ENCODE measurements around the gene UPK1B. TPM values are rescaled to one million over a fixed set of nuclear protein-coding genes. Genes with fewer than 3 reads are reported as not detected.
"Not testable (repeated sequence)": the region's sequence is repeated elsewhere in the genome, so short reads cannot be mapped to it uniquely, and the experiment has no call there.

Gene UPK1B
- polyA plus RNA-seq, 3 donors: 7.1 to 13.2 (median 9.1) TPM

GRCh38 chr3:119164745-119165144 is 8.7 kb upstream of the UPK1B start:
- not testable (repeated sequence) for DNase-seq

DNA sequence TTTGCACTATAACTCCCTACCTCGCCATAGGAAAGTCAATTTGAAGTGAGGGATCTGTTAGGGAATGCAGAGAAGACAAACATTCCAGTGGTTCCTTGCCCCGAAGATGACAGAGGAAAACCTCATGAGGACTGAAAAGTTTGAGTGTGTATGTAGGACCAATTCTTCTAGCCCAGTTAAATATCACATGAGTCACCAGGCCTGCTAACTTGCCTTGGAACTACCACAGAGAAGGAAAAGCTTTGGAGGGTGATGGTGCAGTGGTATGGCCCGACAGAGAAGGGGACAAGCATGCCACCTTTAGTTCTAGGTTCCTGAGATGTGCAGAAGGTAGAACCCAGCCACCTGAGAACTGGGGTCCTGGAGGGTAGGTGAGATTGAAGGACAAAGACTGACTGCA is 2.6 kb upstream of the UPK1B start:
- no peak for DNase-seq

- no peak for DNase-seq
Observed at GRCh38 chr3:119175872-119176756, 2.7 kb downstream of the UPK1B start.

- DNase-seq: no peak
Observed at GRCh38 chr3:119176778-119177177, 3.4 kb downstream of the UPK1B start.

- DNase-seq: no peak
Observed at GRCh38 chr3:119177321-119177720, 3.9 kb downstream of the UPK1B start.

- no peak for DNase-seq
Observed at GRCh38 chr3:119181765-119182164, 8.4 kb downstream of the UPK1B start.

DNA sequence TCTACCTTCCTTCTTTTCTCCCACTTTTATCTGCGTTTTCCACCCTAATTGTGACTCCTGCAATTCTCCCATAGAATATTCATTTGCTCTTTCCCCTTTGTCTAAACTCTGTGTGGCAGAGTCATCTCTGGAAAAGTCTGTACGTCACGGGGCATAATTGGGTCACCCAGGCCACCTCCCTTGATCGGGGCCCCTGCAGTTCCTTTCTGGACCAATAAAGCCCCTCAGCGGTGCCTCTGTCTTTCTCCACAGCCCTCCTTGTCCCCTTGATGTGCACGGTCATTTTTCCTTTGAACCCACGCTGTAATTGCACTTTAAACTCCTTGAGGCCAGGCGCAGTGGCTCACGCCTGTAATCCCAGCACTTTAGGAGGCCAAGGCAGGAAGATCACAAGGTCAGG is 10.7 kb downstream of the UPK1B start:
- no peak for DNase-seq

- DNase-seq: no peak
Observed at GRCh38 chr3:119184796-119185570, 11.6 kb downstream of the UPK1B start.

GRCh38 chr3:119187266-119187665 is 13.9 kb downstream of the UPK1B start:
- no peak for DNase-seq

DNA sequence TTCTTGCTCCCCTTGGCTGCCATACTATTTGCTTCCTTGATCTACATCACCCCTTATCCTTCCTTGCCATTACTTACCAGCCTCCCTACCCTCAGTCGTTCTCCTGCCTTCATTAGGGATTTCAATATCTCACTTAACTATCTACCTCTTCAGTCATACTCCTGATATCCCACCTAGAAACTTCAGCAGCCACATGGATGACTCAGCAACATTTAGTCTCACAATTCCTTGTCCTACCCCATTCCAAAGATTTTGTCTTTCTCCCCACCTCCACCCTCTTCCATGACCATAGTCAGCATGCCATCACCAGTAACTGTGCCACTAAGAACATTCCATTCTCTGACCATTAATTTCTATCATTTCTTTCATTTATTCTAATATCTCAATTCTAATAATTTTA is 18.4 kb downstream of the UPK1B start:
- DNase-seq: no peak

DNA sequence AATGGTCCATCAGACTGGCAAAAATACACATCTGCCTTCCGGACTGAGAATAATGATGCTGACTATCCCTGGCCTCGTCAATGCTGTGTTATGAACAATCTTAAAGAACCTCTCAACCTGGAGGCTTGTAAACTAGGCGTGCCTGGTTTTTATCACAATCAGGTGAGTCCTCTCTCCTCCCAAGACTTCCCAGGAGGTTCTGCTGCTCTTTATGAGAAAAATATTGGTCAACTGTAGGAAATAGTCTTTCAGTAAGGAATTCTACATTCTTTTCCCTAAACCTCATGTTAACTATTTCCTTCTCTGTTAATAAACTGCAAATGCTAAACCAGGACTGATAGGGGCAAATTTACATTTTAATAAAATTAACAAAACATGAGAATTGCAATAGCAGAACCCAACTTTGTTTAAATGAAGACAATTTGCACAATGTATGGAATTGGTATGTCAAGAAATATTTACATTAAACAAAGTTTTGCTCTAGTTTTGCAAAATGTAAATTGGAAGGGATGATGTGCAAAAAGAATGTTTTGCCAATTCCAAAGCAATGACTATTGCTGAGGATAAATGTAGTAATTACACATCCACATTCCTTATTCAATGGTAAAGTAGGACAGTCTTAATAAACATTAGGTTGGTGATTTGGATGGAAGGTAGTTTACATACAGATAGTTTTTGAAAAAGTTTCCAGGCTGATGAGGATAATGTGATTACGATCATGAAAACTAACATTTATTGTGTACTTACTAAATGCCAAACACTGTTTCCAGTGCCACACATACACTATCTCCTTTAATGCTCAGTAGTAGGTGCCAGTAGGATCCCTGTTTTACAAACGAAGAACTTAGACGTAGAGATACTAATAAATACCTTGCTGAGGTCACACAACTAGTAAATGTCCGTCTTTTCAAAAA is 21.1 kb downstream of the UPK1B start:
- no peak for DNase-seq

GRCh38 chr3:119195151-119195476 is 21.7 kb downstream of the UPK1B start:
- DNase-seq: no peak

DNA sequence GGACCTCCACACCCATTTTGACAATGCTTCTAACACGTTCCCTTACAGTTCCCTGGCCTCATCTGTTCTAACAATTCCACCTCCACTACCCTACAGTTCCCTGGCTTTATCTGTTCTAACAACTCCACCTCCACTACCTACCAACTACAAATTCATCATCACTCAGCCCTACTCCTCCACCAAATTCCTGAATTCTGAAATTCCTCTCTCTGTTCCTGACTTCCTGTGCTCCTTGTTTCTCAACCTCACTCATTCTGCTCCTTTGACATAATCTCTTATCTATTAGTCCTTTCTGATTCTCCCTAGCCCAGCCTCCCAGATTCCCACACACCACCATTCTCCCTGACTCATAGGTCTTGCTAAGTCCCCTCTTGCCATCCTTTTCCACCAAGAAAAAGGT is 22.5 kb downstream of the UPK1B start:
- no peak for DNase-seq

GRCh38 chr3:119205209-119205608 is 31.8 kb downstream of the UPK1B start:
- no peak for DNase-seq

- no peak for DNase-seq
Observed at GRCh38 chr3:119205685-119206084, 32.3 kb downstream of the UPK1B start.

DNA sequence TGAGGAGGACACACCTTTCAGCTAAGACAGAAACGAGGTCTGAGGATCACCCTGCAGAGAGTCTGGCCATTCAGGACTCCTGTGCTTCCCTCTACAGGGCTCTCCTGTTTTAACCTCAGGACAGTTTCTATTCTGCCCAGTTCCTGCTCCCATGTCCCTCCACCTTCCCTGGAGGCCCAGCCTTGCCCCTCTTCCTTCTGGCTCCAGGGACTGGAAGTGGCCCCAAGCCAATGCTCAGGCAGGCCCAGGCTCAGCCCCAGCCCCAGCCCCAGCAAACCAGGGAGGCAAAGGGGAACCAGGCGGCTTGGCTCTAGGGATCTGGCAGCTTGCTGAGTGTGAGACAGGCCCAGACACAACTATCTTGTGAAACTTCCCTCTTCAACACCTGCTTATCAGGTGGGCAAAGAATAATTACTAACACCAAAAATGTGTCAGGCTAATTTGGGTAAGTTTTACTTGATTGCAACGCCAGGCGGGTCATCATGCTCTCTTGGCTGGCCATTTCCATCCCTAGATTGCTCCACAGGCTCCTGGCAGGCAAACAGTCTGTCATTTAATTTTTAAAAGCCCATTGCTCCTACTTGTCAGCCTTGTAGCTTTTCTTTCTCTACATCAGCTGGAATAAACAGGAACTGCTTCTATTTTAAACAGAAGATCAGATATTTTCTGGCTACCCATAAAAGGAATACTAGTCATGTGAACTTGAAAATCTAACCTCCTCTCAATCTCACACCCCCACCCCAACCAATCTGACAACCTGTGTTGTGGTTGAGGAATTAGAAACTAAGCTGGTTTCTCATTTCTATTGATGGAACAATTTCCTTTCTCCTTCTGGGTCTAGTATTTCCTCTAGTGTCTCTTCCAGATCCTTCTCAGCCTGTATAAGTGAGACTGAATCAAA is 33.5 kb downstream of the UPK1B start:
- DNase-seq: no peak

DNA sequence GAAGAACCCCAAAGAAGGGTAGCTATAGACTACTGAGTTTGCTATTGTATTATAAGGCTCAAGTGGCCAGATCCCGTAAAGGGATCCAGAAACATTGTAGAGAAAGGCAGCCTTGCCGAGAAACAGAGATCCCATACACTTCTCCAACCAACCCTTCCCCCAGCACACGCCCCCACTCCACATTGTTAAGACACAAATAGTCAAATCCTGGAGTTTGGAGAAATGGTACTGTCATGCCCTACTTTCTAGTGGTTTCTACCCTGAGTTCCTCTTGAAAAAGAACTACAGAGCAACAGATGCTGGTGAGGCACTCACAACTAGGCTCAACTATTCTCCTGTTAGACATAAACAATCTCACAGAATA is 34.1 kb downstream of the UPK1B start:
- no peak for DNase-seq

GRCh38 chr3:119211193-119211592 is 37.8 kb downstream of the UPK1B start:
- DNase-seq: no peak

DNA sequence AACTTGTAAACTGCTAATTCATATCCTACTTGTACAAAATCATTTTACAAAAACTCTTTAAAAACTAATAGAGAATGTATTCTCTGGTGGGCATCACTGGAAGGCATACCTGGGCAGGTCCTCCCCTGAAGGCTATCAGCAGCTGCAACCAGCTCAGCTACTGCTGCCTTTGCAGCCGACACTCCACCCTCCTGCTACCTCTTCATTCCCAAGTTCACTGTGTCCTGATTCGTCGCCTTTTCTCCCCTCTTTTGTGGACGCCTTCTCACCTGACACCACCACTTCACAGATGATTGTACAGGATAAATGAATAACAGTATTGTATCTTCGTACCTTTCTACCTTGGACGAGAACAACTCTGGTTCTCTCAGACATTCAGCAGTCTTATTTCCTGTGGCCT is 38.4 kb downstream of the UPK1B start:
- DNase-seq: no peak

DNA sequence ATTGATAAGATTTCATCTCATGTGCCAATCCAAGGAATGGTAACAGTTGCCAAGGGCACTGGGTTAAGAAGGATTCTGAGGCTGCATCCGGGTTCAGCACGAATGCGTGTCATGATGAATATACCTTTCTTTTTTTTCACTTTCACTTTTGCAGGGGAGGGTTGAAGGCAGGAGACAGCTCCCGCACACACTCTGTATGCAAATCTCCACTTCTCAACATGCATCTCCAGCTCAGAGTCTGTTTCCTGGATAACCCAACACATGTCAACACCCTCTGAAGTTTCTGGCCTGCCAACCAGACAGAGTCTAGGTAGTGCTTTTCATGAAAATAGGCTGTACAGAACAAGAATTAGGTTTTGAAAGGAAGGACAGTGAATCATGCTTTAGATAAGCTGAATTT is 45.7 kb downstream of the UPK1B start:
- no peak for DNase-seq

- no peak for DNase-seq
Observed at GRCh38 chr3:119220198-119220597, 46.8 kb downstream of the UPK1B start.
